ENCODE results near the gene IKBKE. TPM values are rescaled to one million over a fixed set of nuclear protein-coding genes. Genes with fewer than 3 reads are reported as not detected.

The IKBKE gene
- total RNA-seq, 3 donors from 2014 or later = 14.7 to 17.2 (median 16.1) TPM

DNA sequence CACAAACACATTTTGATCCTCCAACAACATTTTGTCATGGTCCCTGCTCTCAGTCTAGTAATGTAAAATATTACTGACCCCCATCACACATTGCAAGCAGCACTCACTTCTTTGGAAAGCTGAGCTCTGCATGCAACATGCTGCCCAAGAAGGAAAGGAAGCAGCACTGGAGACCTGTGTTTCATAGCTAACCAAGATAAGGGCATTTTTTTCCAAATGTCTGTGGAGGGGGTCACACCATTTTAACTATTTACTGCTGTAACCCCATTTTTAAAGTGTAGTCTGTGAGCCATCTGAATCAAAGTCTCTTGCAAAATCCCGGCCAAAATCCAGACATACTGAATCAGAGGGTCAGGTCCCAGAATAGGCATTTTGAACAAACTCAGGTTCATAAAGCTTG lies 32.5 kb downstream of the IKBKE start:
- ATAC-seq = no peak
- no peaks in the 10 kb centered on the region for H3K9me3 Mint-ChIP-seq
- no peaks in the 10 kb centered on the region for H3K36me3 Mint-ChIP-seq (ENCODE audit: insufficient read depth)
- H3K4me1 Mint-ChIP-seq (ENCODE audit: low read depth) = peaks cover 37% of the 10 kb centered on the region
- H3K4me3 Mint-ChIP-seq = no peak overlapping the region
- H3K27me3 Mint-ChIP-seq (ENCODE audit: low read depth) = no peaks in the 10 kb centered on the region
- no peak for DNase-seq

DNA sequence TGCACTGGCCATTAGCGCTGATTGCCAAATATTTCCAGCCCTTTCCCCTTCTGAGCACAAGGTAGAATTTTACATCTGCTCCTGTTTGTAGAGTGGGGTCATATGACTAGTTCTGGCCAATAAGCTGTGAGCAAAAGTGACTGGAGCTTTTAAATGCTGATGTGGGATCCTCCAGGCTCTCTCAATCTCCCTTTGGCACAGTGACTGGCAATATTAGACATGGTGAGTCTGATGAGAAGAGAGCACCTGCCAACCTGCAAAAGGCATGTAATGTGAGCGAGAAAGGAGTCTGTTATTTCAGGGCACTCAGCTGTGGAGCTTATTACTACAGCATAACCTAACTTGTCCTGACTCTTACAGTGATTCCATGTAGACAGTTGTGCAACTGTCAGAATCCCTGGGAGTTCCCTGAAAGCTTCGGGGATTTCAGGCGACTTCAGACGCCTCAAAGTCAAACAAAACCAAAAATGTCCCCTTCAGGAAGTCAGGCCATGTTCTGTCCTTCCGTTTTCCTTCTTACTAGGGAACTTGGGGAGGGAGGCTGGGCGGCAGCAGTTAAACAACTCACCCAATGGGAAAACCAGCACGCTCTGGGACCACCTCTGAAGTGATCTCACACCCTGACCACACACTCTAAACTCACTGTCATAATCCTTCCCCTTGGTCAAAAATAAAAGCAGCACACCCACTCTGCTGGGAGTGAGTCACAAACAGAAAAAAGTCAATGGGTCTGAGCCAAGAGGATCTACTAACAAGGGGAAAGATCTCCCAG lies 33.5 kb downstream of the IKBKE start:
- H3K4me3 Mint-ChIP-seq = no peak overlapping the region
- ATAC-seq (peak; percentile 65 to 77), DNase-seq (no peak)
- no peaks in the 10 kb centered on the region for H3K36me3 Mint-ChIP-seq (ENCODE audit: insufficient read depth)
- H3K4me1 Mint-ChIP-seq (ENCODE audit: low read depth) = peaks cover 44% of the 10 kb centered on the region
- H3K27me3 Mint-ChIP-seq (ENCODE audit: low read depth) = peaks cover 5% of the 10 kb centered on the region
- no peaks in the 10 kb centered on the region for H3K9me3 Mint-ChIP-seq

DNA sequence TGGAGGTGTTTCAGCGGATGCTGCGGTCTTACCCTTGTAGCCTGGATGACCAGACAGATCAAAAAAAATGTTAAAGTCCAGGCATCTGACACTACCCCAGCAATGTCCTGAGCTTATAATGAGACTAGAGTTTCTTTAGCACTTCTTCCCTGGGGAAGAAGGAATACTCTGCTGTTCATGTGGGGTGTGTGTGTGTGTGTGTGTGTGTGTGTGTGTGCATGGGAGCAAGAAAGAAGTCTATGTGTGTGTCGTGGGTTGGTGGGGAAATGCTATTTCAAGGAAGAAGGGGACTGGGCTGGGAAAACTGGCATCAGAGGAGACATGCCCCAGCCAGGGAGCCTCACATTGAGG lies 34.1 kb downstream of the IKBKE start:
- H3K9me3 Mint-ChIP-seq = no peaks in the 10 kb centered on the region
- peaks cover 47% of the 10 kb centered on the region for H3K4me1 Mint-ChIP-seq (ENCODE audit: low read depth)
- DNase-seq (no peak), ATAC-seq (no peak)
- no peaks in the 10 kb centered on the region for H3K36me3 Mint-ChIP-seq (ENCODE audit: insufficient read depth)
- H3K4me3 Mint-ChIP-seq = no peak overlapping the region
- peaks cover 10% of the 10 kb centered on the region for H3K27me3 Mint-ChIP-seq (ENCODE audit: low read depth)

DNA sequence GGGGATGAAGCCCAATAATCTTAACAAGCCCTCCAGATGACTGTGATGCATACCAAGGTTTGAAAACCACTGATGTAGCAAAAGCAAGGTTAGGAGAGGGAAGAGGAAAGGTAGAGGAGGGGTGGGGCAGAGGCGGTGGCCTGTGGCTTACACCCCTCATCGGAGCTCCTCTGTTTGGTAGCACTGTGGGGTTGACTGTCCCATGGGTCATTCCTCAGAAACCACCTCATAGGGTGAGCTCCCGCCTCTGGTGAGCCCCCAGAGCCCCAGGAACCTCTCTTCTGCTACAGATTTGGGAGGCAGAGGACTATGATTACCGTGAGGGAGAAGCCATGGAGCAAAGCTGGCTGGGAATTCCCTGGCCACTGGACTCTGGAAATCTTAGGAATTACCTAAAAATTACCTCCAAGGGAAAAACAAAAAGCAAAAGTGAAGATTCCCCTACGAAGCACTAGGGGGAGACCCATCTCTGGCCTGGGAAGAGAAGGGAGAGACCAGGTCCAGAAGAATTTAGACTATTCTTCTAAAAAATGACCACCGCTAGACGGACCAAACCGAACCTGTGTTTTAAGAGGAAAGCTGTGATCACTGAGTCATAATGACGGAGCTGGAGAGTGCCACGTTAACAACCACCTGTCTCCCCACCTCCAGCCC lies 35.6 kb downstream of the IKBKE start:
- Mint-ChIP-seq H3K27me3 (ENCODE audit: low read depth) (peaks cover 17% of the 10 kb centered on the region), H3K36me3 (ENCODE audit: insufficient read depth) (no peaks in the 10 kb centered on the region), H3K4me1 (ENCODE audit: low read depth) (peaks cover 48% of the 10 kb centered on the region), H3K4me3 (peak overlapping the region; percentile 73), H3K9me3 (no peaks in the 10 kb centered on the region)
- ATAC-seq = no peak
- no peak for DNase-seq

DNA sequence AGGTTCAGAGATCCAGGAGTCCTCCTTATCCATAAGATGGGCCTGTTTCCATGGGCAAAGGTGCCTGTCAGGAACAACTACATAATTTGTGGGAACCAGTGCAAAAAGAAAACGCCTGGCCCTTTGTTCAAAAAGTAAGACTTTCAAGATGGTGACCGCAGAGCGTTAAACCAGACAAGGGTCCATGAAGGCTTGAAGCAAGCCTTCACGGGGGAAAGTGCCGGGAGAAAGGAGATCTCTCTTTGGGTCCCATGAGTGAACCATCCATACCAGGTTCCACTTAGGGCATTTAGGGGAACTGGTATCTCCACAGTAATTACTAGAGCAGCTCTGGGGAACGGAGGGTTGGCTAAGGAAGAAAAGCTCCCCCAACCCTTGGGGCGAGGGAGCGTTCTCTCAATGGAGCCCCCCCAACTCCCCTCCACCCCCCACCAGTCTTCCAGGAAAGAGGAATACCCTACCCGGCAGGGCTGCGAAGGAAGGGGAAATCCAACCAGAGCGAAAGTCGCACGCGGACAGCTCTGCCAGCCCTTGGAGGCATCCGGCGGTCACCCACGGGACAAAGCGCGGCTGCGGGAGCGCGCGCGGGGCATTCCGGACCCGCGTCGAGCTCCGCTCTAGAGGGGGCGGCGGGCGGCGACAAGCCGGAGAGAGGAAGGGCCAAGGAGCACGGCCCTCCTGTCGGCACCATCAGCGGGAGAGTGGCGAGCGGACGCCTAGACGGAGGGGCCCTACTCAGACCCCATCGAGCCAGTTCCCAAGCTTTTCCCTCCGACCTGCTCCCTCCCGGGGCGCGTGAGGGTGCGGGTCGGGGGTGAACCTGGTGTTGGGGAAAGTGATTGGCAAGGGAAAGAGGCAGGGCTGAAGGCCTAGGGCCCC lies 36.4 kb downstream of the IKBKE start:
- Mint-ChIP-seq H3K4me3 (peak overlapping the region; percentile 73), H3K9me3 (no peaks in the 10 kb centered on the region), H3K27me3 (ENCODE audit: low read depth) (peaks cover 19% of the 10 kb centered on the region), H3K4me1 (ENCODE audit: low read depth) (peaks cover 48% of the 10 kb centered on the region), H3K36me3 (ENCODE audit: insufficient read depth) (no peaks in the 10 kb centered on the region)
- DNase-seq (no peak), ATAC-seq (peak; percentile 12 to 14)

DNA sequence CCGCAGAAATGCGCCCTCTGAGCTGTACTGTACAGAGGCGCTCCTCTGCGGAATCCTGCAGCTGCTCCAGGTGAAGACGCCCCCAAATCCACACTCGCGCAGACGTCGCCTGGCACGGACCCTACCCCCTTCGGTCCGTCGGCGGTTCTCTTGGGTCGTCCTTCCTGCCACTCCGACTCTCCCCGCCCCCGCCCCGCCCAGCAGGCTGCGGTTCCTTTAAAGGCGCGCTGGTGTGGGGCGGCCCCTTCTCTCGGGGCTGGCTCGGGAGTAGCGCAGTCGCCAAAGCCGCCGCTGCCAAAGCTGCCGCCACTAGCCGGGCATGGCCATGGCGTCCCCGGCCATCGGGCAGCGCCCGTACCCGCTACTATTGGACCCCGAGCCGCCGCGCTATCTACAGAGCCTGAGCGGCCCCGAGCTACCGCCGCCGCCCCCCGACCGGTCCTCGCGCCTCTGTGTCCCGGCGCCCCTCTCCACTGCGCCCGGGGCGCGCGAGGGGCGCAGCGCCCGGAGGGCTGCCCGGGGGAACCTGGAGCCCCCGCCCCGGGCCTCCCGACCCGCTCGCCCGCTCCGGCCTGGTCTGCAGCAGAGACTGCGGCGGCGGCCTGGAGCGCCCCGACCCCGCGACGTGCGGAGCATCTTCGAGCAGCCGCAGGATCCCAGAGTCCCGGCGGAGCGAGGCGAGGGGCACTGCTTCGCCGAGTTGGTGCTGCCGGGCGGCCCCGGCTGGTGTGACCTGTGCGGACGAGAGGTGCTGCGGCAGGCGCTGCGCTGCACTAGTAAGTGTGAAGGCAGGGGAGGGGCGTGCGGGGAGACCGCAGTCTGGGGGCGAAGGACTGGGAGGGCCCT lies 37.2 kb downstream of the IKBKE start, which contains the start of gene RASSF5:
TSS of gene RASSF5 (plus strand) at position 248 of the 846 bp plus-strand sequence. CDS start at position 320, 72 bp downstream.
- Mint-ChIP-seq H3K36me3 (ENCODE audit: insufficient read depth) (no peaks in the 10 kb centered on the region), H3K4me3 (peak within 1 kb of the TSS; percentile 73)
- peak; percentile 73 for DNase-seq

DNA sequence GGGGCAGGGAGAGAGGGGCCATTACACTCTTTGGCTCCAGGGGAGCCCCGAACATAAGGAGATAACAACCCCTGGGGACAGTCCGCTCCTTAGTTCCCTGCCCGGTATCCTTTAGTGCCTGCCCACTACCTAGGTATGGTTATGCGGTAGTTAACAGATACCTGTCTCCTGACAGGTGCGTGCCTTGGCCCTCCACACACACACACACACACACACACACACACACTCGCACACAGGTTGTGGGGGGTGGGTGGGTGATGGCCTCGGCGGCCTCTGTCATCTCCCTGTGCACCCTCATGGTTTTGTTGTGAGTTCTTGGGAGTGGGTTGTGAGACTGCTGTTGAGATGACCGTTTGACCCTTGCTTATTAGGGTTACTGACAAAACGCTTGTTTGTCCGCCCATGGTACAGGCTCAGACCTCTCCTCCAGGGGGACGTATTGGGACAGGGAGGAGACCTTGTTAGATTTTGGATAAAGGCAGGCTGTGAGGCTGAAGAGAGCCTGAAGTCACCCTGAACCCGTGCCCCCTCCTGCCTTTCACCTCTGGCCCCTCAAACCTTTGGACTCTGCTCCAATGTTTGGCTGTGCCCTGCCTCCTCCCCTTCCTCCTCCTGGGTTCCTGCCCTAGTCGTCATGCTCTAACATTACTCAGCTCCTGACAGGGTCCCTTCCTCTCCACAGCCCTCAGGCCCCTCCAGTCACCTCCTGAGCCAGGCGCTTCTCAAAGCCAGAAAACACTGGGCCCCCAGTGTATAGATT lies 38.0 kb downstream of the IKBKE start:
- DNase-seq (no peak), ATAC-seq (no peak)
- Mint-ChIP-seq H3K36me3 (ENCODE audit: insufficient read depth) (no peaks in the 10 kb centered on the region), H3K9me3 (no peaks in the 10 kb centered on the region), H3K4me3 (peak overlapping the region; percentile 68), H3K27me3 (ENCODE audit: low read depth) (peaks cover 19% of the 10 kb centered on the region), H3K4me1 (ENCODE audit: low read depth) (peaks cover 46% of the 10 kb centered on the region)

More for the DNA sequence above, 37.2 kb downstream of the IKBKE start, which contains the start of gene RASSF5:
- no peaks in the 10 kb centered on the region for H3K9me3 Mint-ChIP-seq
- H3K4me1 Mint-ChIP-seq (ENCODE audit: low read depth) = peaks cover 48% of the 10 kb centered on the region
- peaks cover 19% of the 10 kb centered on the region for H3K27me3 Mint-ChIP-seq (ENCODE audit: low read depth)
- peak; percentile 79 to 87 for ATAC-seq

DNA sequence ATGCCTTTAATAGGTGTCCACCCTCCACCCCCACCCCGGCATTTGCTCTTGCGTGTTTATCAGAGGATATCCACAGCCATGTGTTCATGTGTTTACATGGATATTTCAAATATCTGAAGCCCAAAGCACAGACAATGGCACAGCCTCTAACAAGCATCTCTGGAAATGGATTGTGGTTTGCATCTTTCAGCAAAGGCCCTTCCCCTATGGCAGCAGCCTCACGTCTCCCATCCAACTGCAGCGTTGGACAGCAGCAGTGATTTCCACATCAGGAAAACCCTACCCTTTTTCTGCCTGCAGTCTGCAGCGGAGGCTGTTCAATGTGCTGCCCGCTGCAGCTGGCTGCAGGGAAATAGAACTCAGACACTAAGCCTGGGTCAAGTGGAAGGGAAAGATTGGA lies 38.7 kb downstream of the IKBKE start:
- Mint-ChIP-seq H3K9me3 (no peaks in the 10 kb centered on the region), H3K4me3 (peak overlapping the region; percentile 68), H3K27me3 (ENCODE audit: low read depth) (peaks cover 19% of the 10 kb centered on the region), H3K4me1 (ENCODE audit: low read depth) (peaks cover 40% of the 10 kb centered on the region), H3K36me3 (ENCODE audit: insufficient read depth) (no peaks in the 10 kb centered on the region)
- ATAC-seq = no peak
- DNase-seq = no peak

DNA sequence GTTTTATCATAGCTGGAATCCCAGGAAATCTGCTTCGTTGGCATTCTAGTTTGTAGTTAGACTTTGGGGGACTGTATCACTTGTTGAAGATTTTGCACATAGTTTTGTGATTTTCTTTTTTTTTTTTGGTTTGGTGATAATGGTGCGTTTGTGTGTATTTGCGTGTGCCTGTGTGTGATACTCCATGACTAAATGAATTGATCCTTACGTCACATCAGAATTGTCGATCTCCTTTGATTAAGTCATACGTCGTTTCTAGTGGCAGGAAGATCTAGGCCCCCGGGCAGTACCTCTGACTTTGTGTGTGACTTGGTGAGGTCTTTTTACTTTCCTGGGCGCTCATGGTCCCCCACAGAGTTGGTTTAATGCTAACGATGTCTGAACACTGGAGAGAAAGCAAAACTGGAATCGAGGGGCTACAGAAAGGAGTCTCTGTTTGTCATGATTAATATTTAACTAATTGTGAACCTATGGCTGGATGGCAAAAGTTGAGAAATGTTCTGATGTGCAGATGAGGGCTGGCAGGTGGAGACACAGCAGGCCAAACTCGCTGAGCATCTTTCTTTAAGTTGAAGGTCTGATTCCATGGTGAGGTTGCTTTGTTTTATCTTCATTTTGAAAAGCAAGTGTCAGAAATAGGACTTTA lies 39.5 kb downstream of the IKBKE start:
- no peak for DNase-seq
- Mint-ChIP-seq H3K4me3 (no peak overlapping the region), H3K9me3 (no peaks in the 10 kb centered on the region), H3K36me3 (ENCODE audit: insufficient read depth) (no peaks in the 10 kb centered on the region), H3K27me3 (ENCODE audit: low read depth) (peaks cover 19% of the 10 kb centered on the region), H3K4me1 (ENCODE audit: low read depth) (peaks cover 32% of the 10 kb centered on the region)
- no peak for ATAC-seq

DNA sequence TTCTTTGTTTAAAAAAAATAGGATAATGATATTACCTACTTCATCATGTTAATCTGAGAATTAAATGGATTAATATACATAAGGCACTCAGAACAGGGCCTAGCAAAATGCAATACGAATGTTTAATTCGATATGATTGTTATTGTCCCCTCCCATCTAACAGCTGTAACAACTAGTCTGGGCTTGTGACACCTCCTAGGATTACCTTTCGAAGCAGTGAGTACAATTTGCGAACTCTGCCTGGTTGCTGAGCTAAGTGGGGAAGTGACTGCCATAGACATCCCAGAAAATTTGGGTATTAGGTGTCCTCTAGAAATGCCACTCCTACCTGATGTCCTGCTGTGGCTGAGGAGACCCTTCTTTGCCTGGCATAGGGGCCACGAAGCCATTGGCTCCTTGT lies 40.1 kb downstream of the IKBKE start:
- no peaks in the 10 kb centered on the region for H3K9me3 Mint-ChIP-seq
- DNase-seq = no peak
- no peak overlapping the region for H3K4me3 Mint-ChIP-seq
- no peaks in the 10 kb centered on the region for H3K36me3 Mint-ChIP-seq (ENCODE audit: insufficient read depth)
- peaks cover 19% of the 10 kb centered on the region for H3K27me3 Mint-ChIP-seq (ENCODE audit: low read depth)
- ATAC-seq = no peak
- peaks cover 26% of the 10 kb centered on the region for H3K4me1 Mint-ChIP-seq (ENCODE audit: low read depth)

DNA sequence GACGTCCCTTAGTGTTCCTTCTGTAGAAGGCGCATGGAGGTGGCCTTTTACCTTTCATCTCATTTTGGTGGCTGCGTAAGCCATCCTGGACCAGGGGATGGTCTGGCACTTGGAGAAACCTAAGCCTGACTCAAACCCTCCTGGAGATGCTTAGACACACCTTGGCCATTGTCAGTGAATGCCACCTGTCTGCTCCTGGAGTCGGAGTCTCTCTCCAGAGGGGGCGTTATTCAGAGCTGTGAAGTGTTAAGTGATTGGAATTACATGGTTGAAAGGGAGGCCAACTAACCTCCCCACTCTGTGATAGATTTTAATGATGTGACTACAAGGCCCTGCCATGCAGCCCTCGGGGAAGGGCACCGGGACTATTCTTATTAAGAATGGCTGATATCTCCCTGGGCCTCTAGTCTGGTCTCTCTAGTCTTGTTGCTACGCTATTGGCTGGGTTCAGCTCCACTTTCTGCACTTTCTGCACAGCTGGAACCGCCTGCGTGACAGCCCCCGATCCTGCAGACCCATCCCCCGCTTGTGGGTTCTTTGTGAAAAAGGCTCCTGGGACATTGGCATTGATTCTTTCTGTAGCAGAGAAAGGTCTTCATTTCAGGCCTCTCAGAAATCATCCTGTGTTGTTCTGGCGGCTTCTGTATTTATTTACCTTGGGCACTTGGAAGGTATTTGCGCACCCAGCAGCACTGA lies 41.2 kb downstream of the IKBKE start:
- Mint-ChIP-seq H3K36me3 (ENCODE audit: insufficient read depth) (no peaks in the 10 kb centered on the region), H3K9me3 (no peaks in the 10 kb centered on the region), H3K4me3 (no peak overlapping the region), H3K4me1 (ENCODE audit: low read depth) (peaks cover 17% of the 10 kb centered on the region), H3K27me3 (ENCODE audit: low read depth) (peaks cover 19% of the 10 kb centered on the region)
- ATAC-seq = no peak
- no peak for DNase-seq

DNA sequence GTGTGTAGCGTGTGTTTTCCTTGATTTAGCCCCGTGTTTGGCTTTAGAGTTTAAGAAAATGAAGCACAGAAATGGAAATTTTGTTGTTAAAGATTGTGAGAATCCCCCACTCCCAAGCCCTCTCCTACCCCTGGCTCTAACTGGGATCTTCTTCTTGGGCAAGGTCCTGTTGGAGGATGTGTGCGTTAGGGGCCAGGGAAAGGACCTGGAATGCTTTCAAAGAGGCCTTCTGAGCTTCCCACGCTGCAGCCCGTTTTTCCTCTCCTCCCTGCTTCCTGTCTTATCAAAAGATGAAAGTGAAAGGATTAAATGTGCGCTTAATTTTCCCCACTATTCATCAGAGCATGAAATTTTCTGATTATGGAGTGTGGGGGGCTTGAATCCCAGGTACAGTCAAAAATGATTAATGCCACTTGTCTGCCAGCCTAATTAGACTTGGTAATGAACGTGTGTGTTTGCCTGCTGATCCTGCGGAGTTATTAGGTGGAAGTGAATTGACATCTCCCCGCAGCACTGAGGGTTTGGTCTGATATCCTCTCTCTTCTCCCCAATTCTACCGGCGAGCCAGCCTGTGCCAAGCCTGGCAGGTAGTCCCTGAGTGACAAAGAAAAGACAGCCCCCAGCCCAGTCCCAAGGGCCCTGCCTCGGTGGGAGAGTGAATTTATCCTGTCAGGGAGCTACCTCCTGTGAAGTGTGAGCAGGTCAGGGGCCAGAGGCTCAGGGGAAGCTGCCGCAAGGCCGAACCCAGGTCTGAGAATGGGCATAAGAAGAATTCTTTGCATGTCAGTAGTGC lies 42.0 kb downstream of the IKBKE start:
- no peak for ATAC-seq
- no peak for DNase-seq
- H3K4me1 Mint-ChIP-seq (ENCODE audit: low read depth) = peaks cover 14% of the 10 kb centered on the region
- peaks cover 19% of the 10 kb centered on the region for H3K27me3 Mint-ChIP-seq (ENCODE audit: low read depth)
- H3K36me3 Mint-ChIP-seq (ENCODE audit: insufficient read depth) = no peaks in the 10 kb centered on the region
- no peaks in the 10 kb centered on the region for H3K9me3 Mint-ChIP-seq
- no peak overlapping the region for H3K4me3 Mint-ChIP-seq

All from activated T-cell treated with anti-CD3 and anti-CD28 coated beads, Interleukin-2, amount 50 U/mL, for 4 hours (primary cell).